Calu3 (cell line): ENCODE data around the gene ZBTB20. TPM values are rescaled to one million over a fixed set of nuclear protein-coding genes. Genes with fewer than 3 reads are reported as not detected.

Experiments used
- BruUV-seq: library from RNA; stranded (reverse); fragments of 400-500 nt; replicated peaks from 2 replicates; lab custom pipeline; 2021; lab: Mats Ljungman, UMichigan
- CTCF ChIA-PET: fragments of 300-600 bp; sonication (Branson Sonifier 250); formaldehyde crosslinking; loops from one replicate; lab custom pipeline; 2022; ENCODE audit warnings: antibody characterized with exemption; lab: Charles Lee
- DNase-seq: peaks from one replicate; pipeline ENCODE4 v3.0.0; 2022
- H3K27ac Mint-ChIP-seq: one replicate; pipeline ENCODE4 v1.8.0; 2022; ENCODE audit warnings: mixed read lengths; ENCODE audit not compliant: unreplicated experiment
- H3K27me3 Mint-ChIP-seq: one replicate; pipeline ENCODE4 v1.8.0; 2022; ENCODE audit warnings: mixed read lengths; ENCODE audit not compliant: unreplicated experiment
- H3K36me3 Mint-ChIP-seq: one replicate; pipeline ENCODE4 v1.8.0; 2022; ENCODE audit warnings: mild to moderate bottlenecking, moderate library complexity, mixed read lengths; ENCODE audit not compliant: insufficient read depth, unreplicated experiment
- H3K4me1 Mint-ChIP-seq: one replicate; pipeline ENCODE4 v1.8.0; 2022; ENCODE audit warnings: mild to moderate bottlenecking, low read depth, mixed read lengths; ENCODE audit not compliant: unreplicated experiment
- H3K4me3 Mint-ChIP-seq: one replicate; pipeline ENCODE4 v1.8.0; 2022; ENCODE audit warnings: mild to moderate bottlenecking, low read depth, moderate library complexity, mixed read lengths; ENCODE audit not compliant: unreplicated experiment
- H3K9me3 Mint-ChIP-seq: one replicate; pipeline ENCODE4 v1.8.0; 2022; ENCODE audit warnings: low read depth, mixed read lengths; ENCODE audit not compliant: unreplicated experiment
- intact Hi-C: fragments of 100-400 bp; cut with micrococcal nuclease; formaldehyde crosslinking; loops from one replicate; pipeline ENCODE4 v1.10.0; 2022; ENCODE audit not compliant: unreplicated experiment
- total RNA-seq: library from RNA; stranded (reverse); gene quantifications from 2 replicates; pipeline ENCODE4 v1.2.3, GENCODE V29; 2022
- TF ChIP-seq, protein P1 (sequence below): fragments of 200-600 bp; IDR thresholded peaks from one replicate; pipeline ENCODE4 v1.8.0; 2022; ENCODE audit warnings: antibody characterized with exemption; ENCODE audit not compliant: unreplicated experiment

ZBTB20 gene
- total RNA-seq, 1 experiment from 2014 or later = 24.1 TPM

DNA sequence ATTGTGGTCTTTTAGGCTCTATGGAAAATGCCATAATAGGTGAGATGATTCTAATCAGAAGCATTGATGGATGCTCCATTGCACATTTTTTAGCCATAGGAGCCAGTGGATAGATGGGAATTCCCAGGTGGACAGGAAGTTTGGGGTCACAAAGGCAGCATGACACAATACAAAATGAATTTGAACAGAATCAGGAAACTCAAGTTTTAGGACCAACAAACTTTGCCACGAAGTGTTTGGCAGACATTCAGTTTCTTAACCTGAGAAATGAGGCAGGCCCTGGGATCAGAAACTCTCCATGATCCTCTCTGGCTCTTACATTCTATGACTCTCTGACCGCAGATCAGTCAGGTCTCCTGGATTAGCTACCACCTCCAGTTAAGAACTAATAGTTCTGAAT is 577.9 kb downstream of the ZBTB20 start:
- intact Hi-C loops = no loop called here

DNA sequence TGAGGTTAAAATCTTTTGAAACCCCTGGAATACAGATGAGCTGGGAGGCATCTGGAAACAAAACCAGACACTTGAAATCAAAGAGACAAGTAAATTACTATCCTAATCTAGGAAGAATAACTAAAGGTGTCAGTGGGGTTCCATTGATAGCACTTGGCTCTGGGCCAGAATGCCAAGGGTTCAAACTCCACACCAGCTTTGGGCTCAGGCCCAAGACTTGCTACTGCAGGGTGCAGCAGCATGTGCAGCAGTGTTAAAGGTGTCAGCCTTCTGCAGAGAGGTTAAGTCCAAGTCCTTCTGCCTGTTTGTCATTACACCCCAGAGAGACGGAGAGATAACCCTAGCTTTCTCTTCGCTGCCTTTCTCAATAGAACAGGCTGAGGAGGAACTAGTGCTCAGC is 579.3 kb downstream of the ZBTB20 start:
- no peak overlapping the region for H3K27ac Mint-ChIP-seq
- CTCF ChIA-PET = interaction anchor here (0.8 to 1.4 kb wide), 3 partner anchors 10 to 15 kb away, joined by 3 to 6 read pairs (median 3); no protein-coding TSS in a partner anchor
- H3K4me1 Mint-ChIP-seq = peaks cover 12% of the 10 kb centered on the region
- H3K36me3 Mint-ChIP-seq = no peaks in the 10 kb centered on the region
- DNase-seq = no peak
- H3K27me3 Mint-ChIP-seq = no peaks in the 10 kb centered on the region
- intact Hi-C loops = no loop called here
- H3K4me3 Mint-ChIP-seq = no peak overlapping the region
- BruUV-seq = no TSS peak
- TF ChIP-seq, protein P1, sequence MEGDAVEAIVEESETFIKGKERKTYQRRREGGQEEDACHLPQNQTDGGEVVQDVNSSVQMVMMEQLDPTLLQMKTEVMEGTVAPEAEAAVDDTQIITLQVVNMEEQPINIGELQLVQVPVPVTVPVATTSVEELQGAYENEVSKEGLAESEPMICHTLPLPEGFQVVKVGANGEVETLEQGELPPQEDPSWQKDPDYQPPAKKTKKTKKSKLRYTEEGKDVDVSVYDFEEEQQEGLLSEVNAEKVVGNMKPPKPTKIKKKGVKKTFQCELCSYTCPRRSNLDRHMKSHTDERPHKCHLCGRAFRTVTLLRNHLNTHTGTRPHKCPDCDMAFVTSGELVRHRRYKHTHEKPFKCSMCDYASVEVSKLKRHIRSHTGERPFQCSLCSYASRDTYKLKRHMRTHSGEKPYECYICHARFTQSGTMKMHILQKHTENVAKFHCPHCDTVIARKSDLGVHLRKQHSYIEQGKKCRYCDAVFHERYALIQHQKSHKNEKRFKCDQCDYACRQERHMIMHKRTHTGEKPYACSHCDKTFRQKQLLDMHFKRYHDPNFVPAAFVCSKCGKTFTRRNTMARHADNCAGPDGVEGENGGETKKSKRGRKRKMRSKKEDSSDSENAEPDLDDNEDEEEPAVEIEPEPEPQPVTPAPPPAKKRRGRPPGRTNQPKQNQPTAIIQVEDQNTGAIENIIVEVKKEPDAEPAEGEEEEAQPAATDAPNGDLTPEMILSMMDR = no peak
- H3K9me3 Mint-ChIP-seq = no peaks in the 10 kb centered on the region

More for the DNA sequence above, 577.9 kb downstream of the ZBTB20 start:
- TF ChIP-seq, protein P1 = no peak
- Mint-ChIP-seq H3K4me1 (peaks cover 12% of the 10 kb centered on the region), H3K27ac (no peak overlapping the region), H3K27me3 (no peaks in the 10 kb centered on the region), H3K9me3 (no peaks in the 10 kb centered on the region), H3K4me3 (no peak overlapping the region), H3K36me3 (no peaks in the 10 kb centered on the region)
- CTCF ChIA-PET = no interaction called here
- DNase-seq = peak; percentile 3
- BruUV-seq = no TSS peak

DNA sequence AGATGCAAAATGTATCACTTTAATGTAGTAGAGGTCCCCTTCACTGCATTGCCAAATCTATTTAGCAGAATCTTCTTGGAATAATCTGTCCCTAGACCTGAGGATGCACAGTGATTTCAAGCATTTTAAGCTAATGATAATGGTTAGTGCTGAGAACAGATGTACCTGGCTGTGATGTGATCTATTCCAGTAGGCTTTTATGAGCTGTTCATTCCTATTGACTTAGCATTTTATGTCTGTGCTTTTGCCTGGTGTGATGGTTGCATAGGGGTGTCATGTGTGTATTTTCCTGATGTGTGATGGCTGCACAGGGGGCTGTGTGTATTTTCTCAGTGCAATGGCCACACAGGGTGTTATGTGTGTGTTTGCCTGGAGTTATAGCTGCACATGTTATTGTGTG is 580.3 kb downstream of the ZBTB20 start:
- intact Hi-C loops = no loop called here
- CTCF ChIA-PET = interaction anchor here (0.6 to 1.4 kb wide), 2 partner anchors 14 to 180 kb away, joined by 3 to 6 read pairs; no protein-coding TSS in a partner anchor
- TF ChIP-seq, protein P1 = no peak
- Mint-ChIP-seq H3K9me3 (no peaks in the 10 kb centered on the region), H3K4me3 (no peak overlapping the region), H3K36me3 (no peaks in the 10 kb centered on the region), H3K27ac (no peak overlapping the region), H3K4me1 (peaks cover 12% of the 10 kb centered on the region), H3K27me3 (no peaks in the 10 kb centered on the region)
- no peak for DNase-seq
- no TSS peak for BruUV-seq

- TF ChIP-seq, protein P1 = no peak
- CTCF ChIA-PET = interaction anchor here (0.6 to 1.4 kb wide), 2 partner anchors 14 to 180 kb away, joined by 3 to 6 read pairs; no protein-coding TSS in a partner anchor
- BruUV-seq = no TSS peak
- intact Hi-C loops = no loop called here
- H3K27ac Mint-ChIP-seq = no peak overlapping the region
- DNase-seq = no peak
- H3K27me3 Mint-ChIP-seq = no peaks in the 10 kb centered on the region
- no peaks in the 10 kb centered on the region for H3K36me3 Mint-ChIP-seq
- H3K9me3 Mint-ChIP-seq = no peaks in the 10 kb centered on the region
- no peak overlapping the region for H3K4me3 Mint-ChIP-seq
- peaks cover 12% of the 10 kb centered on the region for H3K4me1 Mint-ChIP-seq
Measured at GRCh38 chr3:114566162-114566755, 580.8 kb downstream of the ZBTB20 start.
